HTR-8/SVneo (cell line): ENCODE measurements around the gene CCT4.
"Not testable (repeated sequence)": the region's sequence is repeated elsewhere in the genome, so short reads cannot be mapped to it uniquely, and the experiment has no call there.

ENCODE experiments used
- DNase-seq: peaks from one replicate; pipeline ENCODE4 v3.0.0; 2011; ENCODE audit warnings: low spot score, mixed read lengths; ENCODE audit not compliant: insufficient read length
- FAIRE-seq: peaks from 2 replicates; lab custom pipeline; 2011; peaks lifted over from hg19 to GRCh38; lab: Jason Lieb, UNC

The CCT4 gene

GRCh38 chr2:61888267-61889055 lies at the start of gene CCT4:
Gene CCT4 (minus strand): TSS chr2:61888656. CDS start chr2:61888507, 149 bp downstream.
- DNase-seq (peak; percentile 78), FAIRE-seq (peak; percentile 89)

GRCh38 chr2:61937886-61938285 lies 49.4 kb upstream of the CCT4 start:
- DNase-seq (no peak), FAIRE-seq (no peak)

- no peak for FAIRE-seq
- DNase-seq, result no peak
Observed at GRCh38 chr2:61937098-61937497, 48.6 kb upstream of the CCT4 start.

GRCh38 chr2:61928826-61929461 lies 40.5 kb upstream of the CCT4 start:
- DNase-seq (no peak), FAIRE-seq (no peak)

- FAIRE-seq (no peak), DNase-seq (no peak)
Observed at GRCh38 chr2:61926531-61927477, 38.3 kb upstream of the CCT4 start.

- DNase-seq, result no peak
- FAIRE-seq, result no peak
Observed at GRCh38 chr2:61924895-61925663, 36.6 kb upstream of the CCT4 start.

- no peak for FAIRE-seq
- no peak for DNase-seq
Observed at GRCh38 chr2:61922714-61923113, 34.3 kb upstream of the CCT4 start.

- FAIRE-seq, result no peak
- no peak for DNase-seq
Observed at GRCh38 chr2:61920548-61920947, 32.1 kb upstream of the CCT4 start.

GRCh38 chr2:61914794-61915193 lies 26.3 kb upstream of the CCT4 start:
- not testable (repeated sequence) for FAIRE-seq, DNase-seq

- no peak for FAIRE-seq
- no peak for DNase-seq
Observed at GRCh38 chr2:61911510-61911909, 23.1 kb upstream of the CCT4 start.

GRCh38 chr2:61910603-61911002 lies 22.1 kb upstream of the CCT4 start:
- DNase-seq, result no peak
- no peak for FAIRE-seq

GRCh38 chr2:61909116-61909515 lies 20.7 kb upstream of the CCT4 start:
- FAIRE-seq (no peak), DNase-seq (no peak)

GRCh38 chr2:61906186-61906470 lies 17.7 kb upstream of the CCT4 start:
- DNase-seq (no peak), FAIRE-seq (no peak)

- FAIRE-seq, result peak; percentile 79
Observed at GRCh38 chr2:61905372-61906185, 17.1 kb upstream of the CCT4 start, which contains the start of gene COMMD1. Gene COMMD1 (plus strand): TSS chr2:61905674. CDS start chr2:61905679, 5 bp downstream.

GRCh38 chr2:61900281-61900680 lies 11.8 kb upstream of the CCT4 start:
- no peak for FAIRE-seq

More at GRCh38 chr2:61905372-61906185, 17.1 kb upstream of the CCT4 start, which contains the start of gene COMMD1:
- DNase-seq, result peak; percentile 77

GRCh38 chr2:61898810-61899209 lies 10.4 kb upstream of the CCT4 start:
- FAIRE-seq (no peak), DNase-seq (peak; percentile 48)

More at GRCh38 chr2:61900281-61900680, 11.8 kb upstream of the CCT4 start:
- DNase-seq, result no peak

- FAIRE-seq, result no peak
- no peak for DNase-seq
Observed at GRCh38 chr2:61887717-61888266, 664 bp downstream of the CCT4 start.

- DNase-seq, result no peak
- no peak for FAIRE-seq
Observed at GRCh38 chr2:61885896-61886603, 2.4 kb downstream of the CCT4 start.
